HTR-8/SVneo (cell line): ENCODE measurements around the gene EPS8.

Experiments used
- DNase-seq: peaks from one replicate; pipeline ENCODE4 v3.0.0; 2011; ENCODE audit warnings: low spot score, mixed read lengths; ENCODE audit not compliant: insufficient read length
- FAIRE-seq: peaks from 2 replicates; lab custom pipeline; 2011; peaks lifted over from hg19 to GRCh38; lab: Jason Lieb, UNC

The EPS8 gene

DNA sequence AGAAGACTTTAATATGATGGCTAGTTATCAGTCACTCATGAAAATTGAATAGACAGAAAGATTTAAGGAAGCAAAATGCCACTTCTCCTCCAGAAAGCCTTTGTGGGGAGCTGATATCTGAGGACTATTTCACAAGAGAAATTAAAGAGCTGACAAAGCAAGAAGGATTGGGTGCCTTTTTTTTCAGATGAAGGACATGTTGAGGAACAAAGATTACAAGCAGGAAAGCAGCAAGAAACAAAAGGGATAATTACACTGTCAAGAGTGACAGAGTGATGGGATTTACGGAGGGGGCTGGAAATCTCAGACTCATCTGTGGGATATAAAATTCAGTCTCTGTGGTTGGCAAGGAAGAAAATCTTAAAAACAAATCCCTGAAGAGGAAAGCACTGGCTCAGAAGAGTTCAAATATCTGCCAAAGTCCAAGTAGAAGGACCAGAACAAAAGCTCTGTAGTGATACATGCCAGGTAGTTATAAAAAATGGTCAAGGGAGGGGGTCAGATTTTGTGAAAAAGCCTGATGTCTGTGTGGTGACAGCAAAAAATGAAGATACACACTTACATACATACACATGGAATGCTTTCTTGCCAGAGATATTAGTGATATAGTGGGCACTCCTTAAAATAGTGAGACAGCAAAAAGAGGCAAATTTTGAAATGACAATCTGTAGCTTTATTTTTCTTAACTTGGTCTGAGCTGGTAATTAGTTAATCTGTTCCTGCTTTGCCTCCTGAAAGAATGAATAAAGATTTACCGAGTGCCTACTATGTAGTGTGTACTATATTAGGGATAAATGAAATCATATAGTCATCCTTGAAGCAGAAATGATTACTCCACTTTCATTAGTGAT, 62.9 kb downstream of the EPS8 start:
- DNase-seq: no peak
- no peak for FAIRE-seq

GRCh38 chr12:15722951-15723350, 66.2 kb downstream of the EPS8 start:
- DNase-seq (no peak), FAIRE-seq (no peak)

- no peak for FAIRE-seq
These were observed 67.7 kb downstream of the EPS8 start for GRCh38 chr12:15721316-15722115.

GRCh38 chr12:15720295-15720694, 68.9 kb downstream of the EPS8 start:
- FAIRE-seq (no peak), DNase-seq (no peak)

More at GRCh38 chr12:15721316-15722115, 67.7 kb downstream of the EPS8 start:
- no peak for DNase-seq

- DNase-seq (no peak), FAIRE-seq (no peak)
These were observed 70.0 kb downstream of the EPS8 start for GRCh38 chr12:15719230-15719629.

- FAIRE-seq: no peak
- DNase-seq: no peak
These were observed 71.1 kb downstream of the EPS8 start for GRCh38 chr12:15717940-15718567.

GRCh38 chr12:15716581-15716980, 72.6 kb downstream of the EPS8 start:
- DNase-seq (no peak), FAIRE-seq (no peak)

- FAIRE-seq (no peak), DNase-seq (no peak)
These were observed 74.9 kb downstream of the EPS8 start for GRCh38 chr12:15714256-15714655.

GRCh38 chr12:15712823-15713660, 76.1 kb downstream of the EPS8 start:
- DNase-seq: no peak
- FAIRE-seq: no peak

- no peak for DNase-seq
- FAIRE-seq: no peak
These were observed 77.0 kb downstream of the EPS8 start for GRCh38 chr12:15712160-15712559.

DNA sequence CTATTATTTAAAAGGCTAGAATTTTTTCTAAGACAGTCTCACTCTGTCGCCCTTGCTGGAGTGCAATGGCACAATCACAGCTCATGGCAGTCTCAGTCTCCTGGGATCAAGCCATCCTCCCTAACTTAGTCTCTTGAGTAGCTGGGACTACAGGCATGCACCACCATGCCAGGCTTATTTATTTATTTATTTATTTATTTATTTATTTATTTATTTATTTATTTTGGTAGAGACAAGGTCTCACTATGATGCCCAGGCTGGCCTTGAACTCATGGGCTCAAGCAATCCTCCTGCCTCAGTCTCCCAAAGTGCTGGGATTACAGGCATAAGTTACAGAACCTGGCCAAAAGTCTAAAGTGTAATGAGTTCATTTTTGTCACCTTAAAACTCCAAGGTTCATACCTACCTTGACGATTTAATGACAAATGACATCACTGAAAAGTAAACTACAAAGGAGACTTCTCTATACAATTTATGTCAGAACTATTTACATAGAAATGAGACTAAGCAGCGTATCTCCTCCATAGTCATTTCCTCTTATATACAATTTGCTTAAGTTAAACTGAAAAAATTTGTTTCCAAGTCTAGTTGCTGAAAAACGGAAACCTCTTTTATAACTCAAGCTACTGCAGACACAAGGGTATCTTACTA, 78.2 kb downstream of the EPS8 start:
- no peak for FAIRE-seq
- no peak for DNase-seq

- DNase-seq: no peak
- no peak for FAIRE-seq
These were observed 79.6 kb downstream of the EPS8 start for GRCh38 chr12:15709551-15709950.

DNA sequence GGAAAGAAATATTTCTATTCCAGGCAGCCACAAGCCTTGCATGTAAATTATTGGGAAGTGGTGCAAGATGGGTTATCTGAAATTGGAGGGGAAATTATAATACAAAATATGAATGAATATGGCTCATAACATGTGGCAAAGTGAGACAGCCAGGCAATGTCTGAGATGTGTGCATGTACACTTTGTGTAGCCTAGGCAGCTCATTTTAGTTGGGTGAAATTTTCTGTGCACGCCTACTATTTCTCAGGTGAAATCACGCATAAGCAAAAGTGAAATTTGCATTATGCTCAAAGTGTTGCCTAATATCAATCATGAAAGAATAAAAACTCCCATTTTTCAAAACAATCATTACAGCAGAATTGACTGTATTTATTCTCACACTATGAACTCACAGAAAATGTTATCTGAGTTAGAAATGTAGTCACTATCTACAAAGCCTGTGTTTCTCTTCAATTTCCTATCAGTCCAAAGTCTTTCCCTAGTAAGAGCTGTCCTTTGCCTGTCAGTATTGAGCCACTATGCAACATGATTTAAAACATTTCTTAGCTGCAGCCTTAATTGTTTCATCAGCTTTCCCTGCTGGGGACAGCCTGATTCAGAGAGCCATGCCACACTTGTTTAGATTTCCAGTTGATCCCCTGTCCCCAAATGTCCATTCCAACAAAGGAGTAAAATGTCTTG, 80.7 kb downstream of the EPS8 start:
- DNase-seq (no peak), FAIRE-seq (no peak)

- FAIRE-seq (no peak), DNase-seq (no peak)
These were observed 81.5 kb downstream of the EPS8 start for GRCh38 chr12:15707516-15708199.

DNA sequence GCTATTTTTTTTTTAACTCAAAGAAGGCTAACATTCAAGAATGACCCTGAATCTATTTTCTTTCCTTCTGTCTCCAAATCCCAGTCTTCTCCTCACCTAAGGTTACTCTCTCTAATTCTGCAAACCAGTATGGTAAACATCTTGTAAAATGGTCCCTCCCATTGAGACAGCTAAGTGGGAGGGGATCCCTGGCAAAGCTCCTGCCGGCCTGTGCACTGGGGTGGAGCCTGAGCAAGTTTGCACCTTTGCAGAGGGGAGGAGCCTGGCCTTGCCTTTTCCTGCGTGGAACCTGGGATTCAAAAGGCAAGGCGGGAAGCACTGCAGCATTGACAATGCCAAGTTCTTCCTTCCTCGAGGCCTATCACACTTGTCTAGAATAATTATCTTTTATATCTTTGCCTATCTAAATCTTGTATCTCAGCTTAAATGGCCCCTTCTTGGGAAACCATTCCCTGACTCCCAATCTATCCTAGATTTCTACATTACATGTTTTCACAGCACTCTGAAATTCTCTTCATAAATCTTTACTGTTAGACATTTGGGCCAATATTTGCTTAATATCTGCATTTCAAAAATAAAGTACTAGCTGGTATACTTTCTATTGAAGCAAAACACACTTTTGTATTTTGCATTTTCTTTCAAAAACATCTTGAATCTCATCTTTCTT, 83.0 kb downstream of the EPS8 start:
- FAIRE-seq (no peak), DNase-seq (no peak)

- FAIRE-seq (no peak), DNase-seq (no peak)
These were observed 83.6 kb downstream of the EPS8 start for GRCh38 chr12:15705606-15706005.

- DNase-seq (no peak), FAIRE-seq (no peak)
These were observed 86.9 kb downstream of the EPS8 start for GRCh38 chr12:15702276-15702675.

DNA sequence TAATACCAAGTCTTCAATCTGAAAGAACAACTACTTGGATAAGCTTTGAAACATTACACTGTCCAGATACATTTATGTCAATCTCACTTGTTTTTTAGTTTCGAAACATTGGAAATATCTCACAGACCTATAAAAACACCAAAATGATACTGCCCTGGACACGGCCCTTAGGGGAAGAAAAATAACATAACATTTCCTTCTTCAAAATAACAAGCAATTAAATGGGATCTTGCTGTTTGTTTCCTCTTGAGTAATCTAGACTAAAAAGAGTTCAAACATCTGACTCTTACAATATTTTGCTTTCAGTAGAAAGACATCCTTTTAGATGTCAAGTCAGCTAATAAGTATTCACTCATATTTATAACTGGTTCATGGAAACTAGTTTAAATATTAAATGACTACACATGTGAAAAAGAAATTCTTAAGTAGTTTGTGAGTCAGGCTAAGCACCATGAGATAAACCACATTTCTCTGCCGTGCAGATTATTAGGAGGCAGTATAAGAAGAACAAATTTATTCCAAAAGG, 87.5 kb downstream of the EPS8 start:
- FAIRE-seq: no peak
- DNase-seq: no peak
